Stomach smooth muscle (tissue), 2 donors: ENCODE results near the gene MTFP1.

ENCODE experiments used
- H3K27ac ChIP-seq: one replicate; pipeline ENCODE4 v1.7.0; 2013; ENCODE audit warnings: mild to moderate bottlenecking, low read length, inconsistent platforms
- H3K27me3 ChIP-seq, 2 donors: one replicate each; pipeline ENCODE4 v1.7.0; 2013; ENCODE audit warnings: low read length in 2 of 2; ENCODE audit not compliant: insufficient read depth in 2 of 2, control insufficient read depth in 1 of 2
- H3K36me3 ChIP-seq, 2 donors: one replicate each; pipeline ENCODE4 v1.7.0; 2013; ENCODE audit warnings: low read length in 2 of 2; ENCODE audit not compliant: control insufficient read depth in 2 of 2, insufficient read depth in 2 of 2
- H3K4me1 ChIP-seq: one replicate; pipeline ENCODE4 v1.7.0; 2013; ENCODE audit warnings: low read length; ENCODE audit not compliant: control insufficient read depth, insufficient read depth
- H3K4me3 ChIP-seq, 2 donors: one replicate each; pipeline ENCODE4 v1.7.0; 2013; ENCODE audit warnings: low read length in 2 of 2
- H3K9ac ChIP-seq, 2 donors: one replicate each; pipeline ENCODE4 v1.7.0; 2013; ENCODE audit warnings: low read length in 2 of 2, mild to moderate bottlenecking in 1 of 2
- H3K9me3 ChIP-seq, 2 donors: one replicate each; pipeline ENCODE4 v1.7.0; 2013; ENCODE audit warnings: low read length in 2 of 2; ENCODE audit not compliant: control insufficient read depth in 2 of 2
- donor health status: healthy.
- donor health status: Pancreatic carcinoma.

The MTFP1 gene, protein sequence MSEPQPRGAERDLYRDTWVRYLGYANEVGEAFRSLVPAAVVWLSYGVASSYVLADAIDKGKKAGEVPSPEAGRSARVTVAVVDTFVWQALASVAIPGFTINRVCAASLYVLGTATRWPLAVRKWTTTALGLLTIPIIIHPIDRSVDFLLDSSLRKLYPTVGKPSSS

DNA sequence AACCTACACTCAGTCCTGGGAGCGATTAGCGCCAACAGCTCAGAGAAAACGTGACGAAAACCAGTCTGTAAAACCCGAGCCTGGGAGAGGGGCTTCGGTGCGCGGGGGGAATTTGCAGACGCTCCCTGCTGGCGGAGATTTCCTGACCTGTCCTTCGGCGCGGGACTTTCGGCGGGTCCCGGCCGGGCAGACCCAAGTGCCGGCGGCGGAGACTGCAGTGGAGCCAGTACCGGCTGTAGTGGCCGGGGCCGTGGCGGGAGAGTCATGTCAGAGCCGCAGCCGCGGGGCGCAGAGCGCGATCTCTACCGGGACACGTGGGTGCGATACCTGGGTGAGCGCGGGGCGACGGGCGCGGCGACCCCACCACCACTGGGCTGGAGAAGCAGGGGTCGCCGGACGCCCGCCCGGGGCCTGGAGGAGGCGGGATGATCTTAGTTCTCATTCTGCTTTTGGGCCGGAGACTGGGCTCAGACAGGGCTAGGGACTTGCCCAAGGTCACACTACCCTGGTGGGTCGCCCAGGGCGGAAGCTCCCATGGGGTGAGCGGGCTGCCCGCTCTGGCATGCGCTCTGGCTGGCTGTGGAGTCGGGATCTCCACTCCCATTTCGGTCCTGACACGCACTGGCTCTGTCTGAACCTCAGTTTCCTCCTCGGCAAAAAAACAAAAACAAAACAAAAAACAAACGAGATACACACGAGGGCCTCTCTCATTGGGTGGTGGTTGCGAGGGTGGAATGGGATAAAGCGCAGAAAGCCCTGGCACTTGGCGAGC is at the start of gene MTFP1:
MTFP1 (plus strand) TSS at position 153 of the 772 bp plus-strand sequence; CDS start at position 265, 112 bp downstream.
- H3K36me3 ChIP-seq = no peaks in the 10 kb centered on the region
- peak within 1 kb of the TSS; percentile 65 to 89 for H3K4me3 ChIP-seq
- H3K27ac ChIP-seq = peak within 1 kb of the TSS; percentile 95
- peak within 1 kb of the TSS; percentile 67 to 95 for H3K9ac ChIP-seq
- H3K27me3 ChIP-seq = no peaks in the 10 kb centered on the region
- no peaks in the 10 kb centered on the region for H3K9me3 ChIP-seq
- peaks cover 46% of the 10 kb centered on the region for H3K4me1 ChIP-seq

DNA sequence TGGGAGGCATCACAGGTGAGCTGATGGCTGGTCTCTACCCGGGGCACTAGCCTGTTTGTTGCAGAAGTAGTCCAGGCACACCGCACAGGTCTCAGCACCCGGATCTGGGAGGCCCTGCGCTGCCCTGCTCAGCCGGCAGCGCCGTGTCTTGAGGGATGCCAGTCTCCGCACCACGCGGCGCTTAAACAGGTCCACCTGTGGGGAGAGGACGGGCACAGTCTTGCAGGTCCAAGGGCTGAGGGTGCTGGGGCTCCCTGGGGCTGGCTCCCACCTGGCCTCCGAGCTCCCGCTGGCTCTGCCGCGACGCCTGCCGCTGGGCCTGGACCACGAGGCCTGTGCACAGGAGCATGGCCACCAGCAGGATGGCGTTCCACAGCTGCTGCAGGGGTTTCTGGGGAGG is 45.6 kb upstream of the MTFP1 start:
- H3K4me1 ChIP-seq = no peaks in the 10 kb centered on the region
- no peak overlapping the region for H3K9ac ChIP-seq
- peaks cover 3 to 16% of the 10 kb centered on the region in 2 donors for H3K36me3 ChIP-seq
- no peaks in the 10 kb centered on the region for H3K27me3 ChIP-seq
- H3K4me3 ChIP-seq = no peak overlapping the region
- no peak overlapping the region for H3K27ac ChIP-seq
- no peaks in the 10 kb centered on the region for H3K9me3 ChIP-seq

DNA sequence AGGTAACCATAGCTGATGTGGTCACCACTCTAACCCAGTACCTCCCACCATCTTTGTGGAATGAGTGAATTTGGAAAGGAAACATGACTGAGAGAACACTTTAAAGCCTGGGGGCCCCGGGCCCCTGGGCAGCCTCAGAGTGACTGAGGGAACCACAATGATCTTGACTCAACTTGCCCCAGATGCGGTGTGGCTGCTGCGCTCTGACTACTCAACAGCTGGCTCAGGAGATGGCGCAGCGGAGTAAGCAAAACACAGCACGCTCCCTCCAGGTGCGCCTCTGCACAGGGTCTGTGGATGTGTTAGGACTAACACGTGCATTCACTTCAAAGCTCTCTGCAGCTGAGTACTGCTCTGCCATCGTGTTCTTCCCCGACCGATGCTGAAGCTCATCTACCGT is 44.3 kb upstream of the MTFP1 start:
- Histone ChIP-seq H3K9me3 (no peaks in the 10 kb centered on the region), H3K27ac (no peak overlapping the region), H3K4me1 (peaks cover 5% of the 10 kb centered on the region), H3K9ac (no peak overlapping the region), H3K27me3 (no peaks in the 10 kb centered on the region), H3K4me3 (no peak overlapping the region), H3K36me3 (peaks cover 3 to 16% of the 10 kb centered on the region in 2 donors)

DNA sequence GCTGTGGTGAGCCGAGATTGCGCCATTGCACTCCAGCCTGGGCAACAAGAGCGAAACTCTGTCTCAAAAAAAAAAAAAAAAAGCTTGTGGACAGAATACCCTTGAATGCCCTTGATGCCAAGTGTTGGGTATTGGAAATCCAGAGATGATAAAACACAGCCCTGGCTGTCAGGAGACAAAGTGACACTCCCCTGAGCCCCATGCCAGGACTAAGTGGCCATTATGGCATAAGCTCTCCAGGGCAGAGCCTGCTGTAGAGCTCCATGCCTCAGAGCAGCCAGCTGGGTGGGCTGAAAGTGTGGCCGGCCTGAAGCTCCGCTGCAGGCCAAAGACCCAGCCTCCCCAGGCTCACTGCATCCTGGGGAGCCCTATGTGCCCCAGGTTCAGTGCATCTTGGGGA is 43.2 kb upstream of the MTFP1 start:
- Histone ChIP-seq H3K4me1 (peaks cover 12% of the 10 kb centered on the region), H3K27ac (no peak overlapping the region), H3K9ac (no peak overlapping the region), H3K36me3 (peaks cover 3 to 16% of the 10 kb centered on the region in 2 donors), H3K9me3 (no peaks in the 10 kb centered on the region), H3K27me3 (no peaks in the 10 kb centered on the region), H3K4me3 (no peak overlapping the region)

DNA sequence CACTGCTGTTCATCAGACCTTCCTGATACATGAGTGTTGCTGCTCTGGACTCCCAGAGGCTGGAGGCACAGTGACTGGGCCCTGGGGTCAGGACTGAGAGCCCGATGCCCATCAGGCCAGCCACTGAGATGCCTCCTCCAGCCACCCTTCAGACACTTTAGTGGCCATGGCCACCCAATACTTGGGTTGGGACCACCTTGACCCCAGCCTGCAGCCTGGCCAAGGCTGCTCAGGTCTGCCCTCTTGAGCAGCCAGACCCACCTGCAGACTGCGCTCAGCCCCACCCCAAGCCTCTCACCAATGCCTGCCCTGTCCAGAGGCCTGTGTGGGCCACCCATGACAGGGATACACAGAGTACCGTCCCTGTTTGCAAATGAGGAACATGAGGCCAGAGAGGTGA is 42.5 kb upstream of the MTFP1 start:
- Histone ChIP-seq H3K4me1 (peaks cover 12% of the 10 kb centered on the region), H3K9me3 (no peaks in the 10 kb centered on the region), H3K36me3 (peaks cover 3 to 16% of the 10 kb centered on the region in 2 donors), H3K4me3 (no peak overlapping the region), H3K27ac (no peak overlapping the region), H3K9ac (no peak overlapping the region), H3K27me3 (no peaks in the 10 kb centered on the region)

DNA sequence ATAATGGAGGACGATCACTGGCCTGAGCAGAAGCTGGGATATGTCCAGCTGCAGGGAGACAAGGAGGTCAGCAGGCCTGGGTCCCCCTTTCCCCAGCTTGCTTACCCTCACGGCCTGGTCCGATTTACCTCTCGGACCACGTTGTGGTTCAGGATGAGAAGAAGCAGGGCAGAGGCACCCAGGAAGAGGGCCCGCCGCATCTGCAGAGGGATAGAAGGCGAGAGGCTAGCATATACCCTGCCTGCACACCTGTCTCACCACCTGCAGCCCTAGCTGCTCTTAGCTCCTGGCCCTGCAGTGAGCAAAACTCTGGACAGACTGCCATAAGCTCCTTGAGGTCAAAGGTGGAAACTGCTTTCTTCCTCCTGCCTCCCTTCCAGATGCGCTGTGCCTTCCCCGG is 39.6 kb upstream of the MTFP1 start:
- H3K4me3 ChIP-seq = peak overlapping the region in 1 of 2 donors; percentile 74
- H3K36me3 ChIP-seq = peaks cover 3 to 10% of the 10 kb centered on the region in 2 donors
- no peaks in the 10 kb centered on the region for H3K27me3 ChIP-seq
- H3K4me1 ChIP-seq = peaks cover 12% of the 10 kb centered on the region
- H3K9ac ChIP-seq = peak overlapping the region in 1 of 2 donors; percentile 58
- no peak overlapping the region for H3K27ac ChIP-seq
- H3K9me3 ChIP-seq = no peaks in the 10 kb centered on the region

DNA sequence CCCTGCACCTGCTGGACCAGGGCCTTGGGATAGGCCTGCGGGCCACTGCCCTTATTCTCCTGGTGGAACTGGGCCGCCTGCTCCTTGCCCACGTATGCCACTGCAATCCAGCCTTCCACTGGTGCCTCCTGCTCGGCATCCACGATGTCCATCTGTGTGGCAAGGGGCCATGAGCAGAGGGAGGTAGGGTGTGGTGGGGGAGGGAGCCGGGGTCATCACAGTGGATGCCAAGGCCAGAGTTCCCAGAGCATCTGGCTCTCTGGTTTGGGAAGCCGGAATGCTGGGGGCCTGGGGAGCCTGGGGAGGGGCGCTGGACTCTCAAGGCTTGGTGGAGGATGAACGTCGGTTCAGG is 39.0 kb upstream of the MTFP1 start:
- H3K36me3 ChIP-seq = peaks cover 3 to 9% of the 10 kb centered on the region in 2 donors
- H3K4me3 ChIP-seq = peak overlapping the region; percentile 58 to 74
- H3K27me3 ChIP-seq = peaks cover 0 to 4% of the 10 kb centered on the region in 2 donors
- peaks cover 14% of the 10 kb centered on the region for H3K4me1 ChIP-seq
- H3K9me3 ChIP-seq = no peaks in the 10 kb centered on the region
- H3K27ac ChIP-seq = peak overlapping the region; percentile 41
- H3K9ac ChIP-seq = peak overlapping the region; percentile 58 to 73

DNA sequence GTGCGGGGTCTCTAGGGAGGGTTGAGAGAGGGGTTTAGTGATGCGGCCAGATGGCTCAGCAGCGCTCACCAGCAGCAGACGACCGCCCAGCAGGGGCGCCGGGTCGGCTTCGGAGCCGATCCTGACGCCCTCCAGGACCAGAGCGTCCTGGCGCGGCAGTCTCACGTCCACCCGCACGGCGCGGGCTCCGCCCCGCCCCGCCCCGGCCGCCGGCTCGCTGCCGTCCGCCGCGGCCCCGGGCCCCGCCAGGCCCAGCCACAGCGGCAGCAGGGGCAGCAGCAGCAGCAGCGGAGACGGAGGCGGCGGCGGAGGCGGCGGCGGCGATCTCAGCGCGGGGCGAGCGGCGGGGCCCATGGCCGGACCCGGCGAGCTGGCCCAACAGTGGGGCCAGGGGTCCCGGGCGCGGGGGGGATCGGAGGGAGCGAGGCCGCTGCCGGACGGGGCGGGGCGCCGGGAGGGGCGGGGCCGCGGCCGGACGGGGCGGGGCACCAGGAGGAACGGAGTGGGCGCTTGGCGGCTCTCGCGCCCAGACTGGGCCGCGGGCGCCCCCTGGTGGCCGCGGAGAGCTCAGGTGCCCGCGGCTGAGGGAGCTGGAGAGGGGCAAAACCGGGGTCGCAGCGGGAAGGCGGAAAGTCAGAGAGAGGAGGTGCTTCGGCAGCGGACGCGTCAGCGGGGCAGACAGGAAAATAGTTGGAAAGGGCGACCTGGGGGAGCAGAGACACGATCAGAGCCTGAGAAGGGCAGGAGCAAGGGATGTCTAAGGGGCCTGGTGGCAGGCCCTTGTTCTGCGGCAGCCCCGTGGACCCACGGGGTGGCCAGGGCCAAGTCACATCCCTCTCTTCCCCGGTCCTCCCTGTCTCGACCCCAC is 38.4 kb upstream of the MTFP1 start, which contains the start of gene RNF215:
RNF215 (minus strand) TSS at position 452 of the 868 bp plus-strand sequence; CDS start at position 354, 98 bp downstream.
- peaks cover 0 to 4% of the 10 kb centered on the region in 2 donors for H3K27me3 ChIP-seq
- H3K9me3 ChIP-seq = no peaks in the 10 kb centered on the region
- H3K9ac ChIP-seq = peak within 1 kb of the TSS; percentile 58 to 73
- peak within 1 kb of the TSS; percentile 58 to 74 for H3K4me3 ChIP-seq
- H3K27ac ChIP-seq = peak within 1 kb of the TSS; percentile 41
- peaks cover 14% of the 10 kb centered on the region for H3K4me1 ChIP-seq
- H3K36me3 ChIP-seq = peaks cover 3 to 9% of the 10 kb centered on the region in 2 donors

DNA sequence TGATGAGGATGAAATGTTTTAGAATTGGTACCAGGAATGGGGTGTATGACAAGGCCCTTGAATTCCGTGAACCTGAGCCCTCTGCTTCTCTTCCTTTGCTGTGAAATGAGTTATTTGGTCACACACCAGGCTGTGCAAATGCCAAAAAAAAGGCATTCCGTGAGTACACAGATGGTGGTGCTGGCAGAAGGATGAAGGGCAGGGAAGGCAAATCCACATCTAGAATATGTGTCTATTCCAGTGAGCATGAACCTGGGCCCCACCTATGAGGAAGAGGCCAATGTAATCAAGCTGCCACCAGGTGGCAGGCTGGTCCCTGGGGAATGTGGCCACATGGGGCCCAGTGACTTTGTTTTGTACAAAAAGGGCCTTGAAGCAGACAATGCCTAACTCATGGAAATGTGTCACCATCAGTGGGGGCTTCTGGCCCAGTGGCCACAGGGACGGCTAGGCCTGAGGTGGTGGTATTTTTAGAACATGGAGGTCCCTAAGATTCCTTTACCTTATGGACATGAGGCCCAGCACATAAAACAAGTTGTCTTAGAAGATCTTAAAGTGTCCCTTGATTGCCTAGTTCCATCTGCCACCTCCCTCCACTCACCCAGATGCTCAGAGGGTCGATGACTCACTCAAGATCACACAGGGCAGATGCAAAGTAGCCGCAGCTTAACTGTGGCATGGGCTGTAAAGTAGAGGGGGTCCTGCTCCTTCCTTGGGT is 34.4 kb upstream of the MTFP1 start:
- H3K27ac ChIP-seq = no peak overlapping the region
- peaks cover 14% of the 10 kb centered on the region for H3K4me1 ChIP-seq
- no peak overlapping the region for H3K4me3 ChIP-seq
- H3K36me3 ChIP-seq = no peaks in the 10 kb centered on the region
- H3K9ac ChIP-seq = no peak overlapping the region
- peaks cover 0 to 4% of the 10 kb centered on the region in 2 donors for H3K27me3 ChIP-seq
- no peaks in the 10 kb centered on the region for H3K9me3 ChIP-seq
